ENCODE results near the gene WDR90.

Gene WDR90

DNA sequence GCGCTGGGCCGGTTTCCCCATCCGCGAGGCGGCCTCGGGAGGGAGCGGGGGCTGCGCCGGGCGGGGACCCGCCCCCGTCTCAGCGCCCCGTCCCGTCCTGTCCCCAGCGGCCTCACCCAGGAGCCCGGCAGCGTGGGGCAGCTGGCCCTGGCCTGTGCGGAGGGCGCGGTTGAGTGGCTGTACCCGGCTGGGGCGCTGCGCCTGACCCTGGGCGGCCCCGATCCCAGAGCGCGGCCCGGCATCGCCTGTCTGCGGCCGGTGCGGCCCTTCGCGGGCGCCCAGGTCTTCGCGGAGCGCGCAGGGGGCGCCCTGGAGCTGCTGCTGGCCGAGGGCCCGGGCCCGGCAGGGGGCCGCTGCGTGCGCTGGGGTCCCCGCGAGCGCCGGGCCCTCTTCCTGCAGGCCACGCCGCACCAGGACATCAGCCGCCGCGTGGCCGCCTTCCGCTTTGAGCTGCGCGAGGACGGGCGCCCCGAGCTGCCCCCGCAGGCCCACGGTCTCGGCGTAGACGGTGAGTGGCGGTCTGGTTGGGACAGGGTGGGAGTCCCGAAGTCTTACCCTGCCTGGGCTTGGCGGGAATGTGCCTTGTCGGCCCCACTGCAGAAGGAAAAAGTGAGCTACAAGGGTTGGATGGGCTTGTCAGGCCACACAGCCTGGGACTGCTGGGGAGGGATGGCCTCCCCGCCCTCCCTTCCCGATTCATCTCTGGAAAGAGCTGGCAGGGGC lies 66.5 kb downstream of the WDR90 start:
- DNase-seq (ENCODE audit: low spot score) = peak; percentile 69

GRCh38 chr16:716200-716568 lies 67.0 kb downstream of the WDR90 start:
- TF ChIP-seq CTCF (IDR thresholded peaks at IDR 0.05; ENCODE audit: extremely low read depth, missing control alignments) = no peak
- no peak for DNase-seq (ENCODE audit: low spot score)

More for the DNA sequence above, 66.5 kb downstream of the WDR90 start:
- TF ChIP-seq CTCF (IDR thresholded peaks at IDR 0.05; ENCODE audit: extremely low read depth, missing control alignments) = peak; percentile 31

DNA sequence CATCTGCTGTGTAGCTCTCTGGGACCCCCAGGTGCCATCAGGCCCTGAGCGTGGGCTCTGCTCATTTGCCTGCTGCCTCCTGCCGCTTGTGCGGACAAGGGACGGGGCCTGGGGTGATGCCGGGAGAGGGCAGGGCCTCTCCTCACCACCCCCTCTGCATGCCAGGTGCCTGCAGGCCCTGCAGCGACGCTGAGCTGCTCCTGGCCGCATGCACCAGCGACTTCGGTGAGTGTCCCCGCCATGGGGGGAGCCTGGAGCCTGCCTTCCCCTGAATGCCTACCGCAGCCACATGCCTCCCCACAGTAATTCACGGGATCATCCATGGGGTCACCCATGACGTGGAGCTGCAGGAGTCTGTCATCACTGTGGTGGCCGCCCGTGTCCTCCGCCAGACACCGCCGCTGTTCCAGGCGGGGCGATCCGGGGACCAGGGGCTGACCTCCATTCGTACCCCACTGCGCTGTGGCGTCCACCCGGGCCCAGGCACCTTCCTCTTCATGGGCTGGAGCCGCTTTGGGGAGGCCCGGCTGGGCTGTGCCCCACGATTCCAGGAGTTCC lies 67.7 kb downstream of the WDR90 start:
- TF ChIP-seq CTCF (IDR thresholded peaks at IDR 0.05; ENCODE audit: extremely low read depth, missing control alignments) = no peak
- DNase-seq (ENCODE audit: low spot score) = no peak
